GM13976 (cell line): ENCODE data around the gene SGO2.
"Not testable (repeated sequence)": the region's sequence is repeated elsewhere in the genome, so short reads cannot be mapped to it uniquely, and the experiment has no call there.

Source experiments
- DNase-seq: peaks from one replicate; pipeline ENCODE4 v3.0.0; 2012; ENCODE audit warnings: low spot score
- in situ Hi-C: fragments of 300-500 bp; cut with MboI; formaldehyde crosslinking; loops from one replicate; pipeline ENCODE4 v1.12.0; 2022; ENCODE audit warnings: low sequenced_read_pairs, mixed read lengths, inconsistent platforms; ENCODE audit not compliant: unreplicated experiment
- TF ChIP-seq, protein P1 (sequence below): IDR thresholded peaks from 2 replicates; pipeline ENCODE4 v1.5.1; 2012; ENCODE audit warnings: borderline replicate concordance, mild to moderate bottlenecking; ENCODE audit not compliant: insufficient read depth; ENCODE audit errors: extremely low read depth, missing control alignments, control extremely low read depth

Gene SGO2

DNA sequence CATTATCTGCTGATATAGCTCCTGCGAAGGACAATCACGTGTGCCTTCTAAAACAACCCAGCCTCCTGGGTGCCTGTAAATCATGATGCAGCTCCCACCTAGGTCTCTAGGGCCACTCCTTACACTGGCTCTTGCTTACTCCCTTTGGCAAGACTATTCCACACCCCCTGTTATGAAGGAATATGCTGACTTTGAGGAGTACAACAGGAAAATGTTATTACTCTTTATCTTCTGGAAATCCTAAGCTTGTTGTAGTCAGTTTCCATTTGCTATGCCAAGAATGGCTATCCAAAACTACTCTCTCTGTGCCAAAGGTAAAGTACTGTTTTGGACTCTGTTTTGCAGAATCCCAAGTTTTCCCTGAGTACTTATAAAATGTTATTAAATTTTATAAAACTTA lies 7.7 kb downstream of the SGO2 start:
- no peak for DNase-seq
- TF ChIP-seq, protein P1, sequence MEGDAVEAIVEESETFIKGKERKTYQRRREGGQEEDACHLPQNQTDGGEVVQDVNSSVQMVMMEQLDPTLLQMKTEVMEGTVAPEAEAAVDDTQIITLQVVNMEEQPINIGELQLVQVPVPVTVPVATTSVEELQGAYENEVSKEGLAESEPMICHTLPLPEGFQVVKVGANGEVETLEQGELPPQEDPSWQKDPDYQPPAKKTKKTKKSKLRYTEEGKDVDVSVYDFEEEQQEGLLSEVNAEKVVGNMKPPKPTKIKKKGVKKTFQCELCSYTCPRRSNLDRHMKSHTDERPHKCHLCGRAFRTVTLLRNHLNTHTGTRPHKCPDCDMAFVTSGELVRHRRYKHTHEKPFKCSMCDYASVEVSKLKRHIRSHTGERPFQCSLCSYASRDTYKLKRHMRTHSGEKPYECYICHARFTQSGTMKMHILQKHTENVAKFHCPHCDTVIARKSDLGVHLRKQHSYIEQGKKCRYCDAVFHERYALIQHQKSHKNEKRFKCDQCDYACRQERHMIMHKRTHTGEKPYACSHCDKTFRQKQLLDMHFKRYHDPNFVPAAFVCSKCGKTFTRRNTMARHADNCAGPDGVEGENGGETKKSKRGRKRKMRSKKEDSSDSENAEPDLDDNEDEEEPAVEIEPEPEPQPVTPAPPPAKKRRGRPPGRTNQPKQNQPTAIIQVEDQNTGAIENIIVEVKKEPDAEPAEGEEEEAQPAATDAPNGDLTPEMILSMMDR: no peak
- in situ Hi-C loops: no loop called here

DNA sequence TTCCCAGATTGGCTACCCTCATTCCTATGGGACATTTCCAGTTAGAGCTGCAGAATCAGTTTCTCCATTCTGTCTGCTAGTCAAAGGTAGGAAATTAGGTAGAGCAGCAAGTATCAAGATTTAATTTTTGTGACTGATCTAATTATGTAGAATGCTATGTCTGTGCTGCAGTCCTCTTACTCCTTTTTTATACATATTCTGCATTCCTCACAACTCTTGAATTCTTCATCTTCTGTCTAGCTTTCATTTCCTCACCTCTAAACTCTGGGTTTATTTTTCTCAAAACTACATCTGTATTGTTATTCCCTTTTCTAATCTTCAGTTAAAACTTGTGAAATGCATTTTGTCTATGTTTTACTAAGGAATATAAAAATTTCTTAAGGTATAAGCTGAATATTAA lies 8.6 kb downstream of the SGO2 start:
- TF ChIP-seq, protein P1: no peak
- DNase-seq: no peak
- in situ Hi-C loops: no loop called here

DNA sequence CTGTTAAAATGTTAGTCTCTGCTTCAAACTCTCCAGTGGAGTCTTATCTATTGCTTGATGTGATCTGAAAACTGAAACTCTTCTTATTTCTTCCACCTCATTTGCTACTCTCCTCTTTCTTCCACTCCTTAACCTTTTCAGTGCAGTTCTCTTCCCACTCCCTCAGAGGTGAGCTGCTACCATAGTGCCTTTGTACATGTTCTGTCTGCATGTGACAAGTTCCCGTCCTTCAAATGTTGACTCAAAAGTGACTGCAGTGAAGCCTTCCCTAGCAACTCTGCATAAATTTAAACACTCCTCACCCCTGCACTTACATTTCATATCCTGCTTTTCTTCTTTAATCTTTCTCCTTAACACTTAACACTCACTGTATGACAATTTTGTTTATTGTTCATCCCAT lies 12.1 kb downstream of the SGO2 start:
- DNase-seq: no peak
- TF ChIP-seq, protein P1: no peak
- in situ Hi-C loops: no loop called here

DNA sequence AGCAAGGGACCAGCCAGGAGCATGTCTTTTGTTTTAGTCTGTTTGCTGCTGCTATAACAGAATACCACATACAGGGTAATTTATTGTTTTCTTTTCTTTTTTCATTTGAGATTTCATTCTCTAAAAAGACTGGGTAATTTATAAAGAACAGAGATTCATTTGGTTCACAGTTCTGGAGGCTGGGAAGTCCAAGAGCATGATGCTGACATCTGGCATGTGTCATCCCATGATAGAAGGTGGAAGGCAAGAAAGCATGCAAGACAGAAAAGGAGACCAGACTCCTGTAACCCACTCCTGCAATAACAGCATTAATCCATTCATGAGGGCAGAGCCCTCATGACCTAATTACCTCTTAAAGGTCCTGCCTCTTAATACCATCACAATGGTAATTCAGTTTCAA lies 14.8 kb downstream of the SGO2 start:
- in situ Hi-C loops: no loop called here
- no peak for DNase-seq
- TF ChIP-seq, protein P1: no peak

DNA sequence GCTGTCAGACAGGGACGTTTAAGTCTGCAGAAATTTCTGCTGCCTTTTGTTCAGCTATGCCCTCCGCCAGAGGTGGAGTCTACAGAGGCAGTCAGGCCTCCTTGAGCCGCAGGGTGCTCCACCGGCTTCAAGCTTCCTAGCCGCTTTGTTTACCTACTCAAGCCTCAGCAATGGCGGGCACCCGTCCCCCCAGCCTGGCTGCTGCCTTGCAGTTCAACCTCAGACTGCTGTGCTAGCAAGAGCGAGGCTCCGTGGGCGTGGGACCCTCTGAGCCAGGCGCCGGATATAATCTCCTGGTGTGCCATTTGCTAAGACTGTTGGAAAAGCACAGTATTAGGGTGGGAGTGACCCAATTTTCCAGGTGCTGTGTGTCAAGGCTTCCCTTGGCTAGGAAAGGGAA lies 40.6 kb downstream of the SGO2 start:
- in situ Hi-C loops: not testable (repeated sequence)

DNA sequence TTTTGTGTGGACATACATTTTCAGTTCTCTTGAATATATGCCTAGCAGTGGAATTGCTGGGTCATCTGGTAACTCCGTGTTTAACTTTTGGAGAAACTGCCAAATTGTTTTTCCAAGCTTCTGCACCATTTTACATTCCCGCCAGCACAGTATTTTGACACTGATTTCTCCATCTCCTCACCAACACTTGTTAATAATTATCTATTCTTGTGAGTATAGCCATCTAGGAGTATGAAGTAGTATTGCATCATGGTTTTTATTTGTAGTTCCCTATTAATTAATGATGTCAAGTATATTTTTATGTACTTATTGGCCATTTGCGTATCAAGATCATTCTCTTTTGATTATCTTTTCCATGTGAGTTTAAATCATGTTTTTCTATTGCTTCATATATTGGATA lies 41.9 kb downstream of the SGO2 start:
- in situ Hi-C loops: no loop called here
- TF ChIP-seq, protein P1: no peak
- DNase-seq: no peak

More for the DNA sequence above, 40.6 kb downstream of the SGO2 start:
- DNase-seq: not testable (repeated sequence)

DNA sequence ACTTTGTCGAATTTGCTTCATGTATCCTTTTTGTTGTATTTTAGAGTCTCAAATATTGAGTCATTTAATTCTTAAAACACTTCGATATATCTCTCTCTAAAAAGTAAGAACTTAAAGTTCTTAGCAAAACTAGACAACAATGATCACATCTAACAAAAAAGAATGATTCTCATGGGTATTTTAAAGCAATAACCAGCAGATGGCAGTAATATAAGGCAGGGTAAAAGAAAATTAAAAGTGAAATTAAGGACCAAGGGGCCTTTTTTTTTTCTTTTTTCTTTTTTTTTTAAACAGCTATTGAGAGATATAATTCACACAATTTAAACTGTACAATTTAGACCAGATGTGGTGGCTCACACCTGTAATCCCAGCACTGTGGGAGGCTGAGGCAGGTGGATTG lies 50.0 kb downstream of the SGO2 start:
- TF ChIP-seq, protein P1: no peak
- peak; percentile 15 for DNase-seq
- in situ Hi-C loops: no loop called here
